Kidney (tissue), 14 donors: Measurements from ENCODE around the gene LCN2. TPM values are rescaled to one million over a fixed set of nuclear protein-coding genes. Genes with fewer than 3 reads are reported as not detected.

Experiments used
- DNase-seq, 5 donors: peaks; one replicate each; pipeline ENCODE4 v3.0.0-alpha.2; 2013 to 2020
- FAIRE-seq: peaks from 2 replicates; lab custom pipeline; 2012; peaks lifted over from hg19 to GRCh38; lab: Jason Lieb, UNC
- H3K27ac ChIP-seq, 2 donors: one replicate each; pipeline ENCODE4 v1.7.0; 2013; ENCODE audit warnings: low read depth in 2 of 2, low read length in 2 of 2, inconsistent platforms in 1 of 2
- H3K27me3 ChIP-seq: one replicate; pipeline ENCODE4 v1.7.1; 2013; ENCODE audit warnings: low read length, inconsistent platforms; ENCODE audit not compliant: control insufficient read depth, insufficient read depth
- H3K36me3 ChIP-seq, 3 donors: one replicate each; pipeline versions ENCODE4 v1.7.0 to v1.7.1; 2013; ENCODE audit warnings: low read length in 3 of 3, control low read depth in 1 of 3, inconsistent platforms in 1 of 3; ENCODE audit not compliant: insufficient read depth in 3 of 3, control insufficient read depth in 2 of 3
- H3K4me1 ChIP-seq, 3 donors: one replicate each; pipeline versions ENCODE4 v1.7.0 to v1.7.1; 2013; ENCODE audit warnings: low read length in 3 of 3, inconsistent platforms in 1 of 3, low read depth in 1 of 3; ENCODE audit not compliant: control insufficient read depth in 2 of 3, insufficient read depth in 2 of 3
- H3K4me3 ChIP-seq, 3 donors: one replicate each; pipeline versions ENCODE4 v1.7.0 to v1.8.1; 2013; ENCODE audit warnings: low read length in 3 of 3, control low read depth in 1 of 3, inconsistent platforms in 1 of 3
- H3K9ac ChIP-seq, 3 donors: one replicate each; pipeline versions ENCODE4 v1.7.0 to v1.7.1; 2013; ENCODE audit warnings: low read length in 3 of 3, control low read depth in 1 of 3, inconsistent platforms in 1 of 3
- H3K9me3 ChIP-seq, 3 donors: one replicate each; pipeline versions ENCODE4 v1.7.0 to v1.7.1; 2013; ENCODE audit warnings: low read length in 3 of 3, control low read depth in 1 of 3, inconsistent platforms in 1 of 3; ENCODE audit not compliant: control insufficient read depth in 2 of 3, insufficient read depth in 1 of 3
- intact Hi-C: fragments of 100-400 bp; cut with DNase I; formaldehyde crosslinking; loops from one replicate; pipeline ENCODE4 v1.11.1; 2022
- polyA plus RNA-seq: library from polyadenylated mRNA; stranded (reverse); fragments of 350-450 nt; fragmentation: Illumina TruSeq; extraction: RNeasy Lipid Tissue Mini Kit (QIAGEN cat#74804); gene quantifications from one replicate; pipeline ENCODE4 v1.2.3, GENCODE V29; 2014; ENCODE audit warnings: low read depth, low replicate concordance; ENCODE audit not compliant: insufficient read depth
- total RNA-seq: library from RNA; stranded (reverse); fragmentation: NEBNext Ultra II Directional; extraction: Animal tissue kit (Norgen Biotek cat#: 25700); gene quantifications from one replicate; pipeline ENCODE4 v1.2.1, GENCODE V29; 2021
- TF ChIP-seq, protein P1 (sequence below): IDR thresholded peaks from 3 replicates; pipeline ENCODE4 v1.5.1; 2012; ENCODE audit warnings: mild to moderate bottlenecking, moderate library complexity, borderline replicate concordance; ENCODE audit not compliant: insufficient read depth; ENCODE audit errors: extremely low read depth
- donor health status: control.
- donor health status: control.
- donor health status: control.
- donor health status: control.
- donor health status: control.
- donor health status: DM: yes; HTN: yes; CAD: no.
- donor health status: Normal renal cell carcinoma (clear cell type).

The LCN2 gene
- total and polyA plus RNA-seq, 2 donors from 2014 or later: 8.2 to 198 TPM

DNA sequence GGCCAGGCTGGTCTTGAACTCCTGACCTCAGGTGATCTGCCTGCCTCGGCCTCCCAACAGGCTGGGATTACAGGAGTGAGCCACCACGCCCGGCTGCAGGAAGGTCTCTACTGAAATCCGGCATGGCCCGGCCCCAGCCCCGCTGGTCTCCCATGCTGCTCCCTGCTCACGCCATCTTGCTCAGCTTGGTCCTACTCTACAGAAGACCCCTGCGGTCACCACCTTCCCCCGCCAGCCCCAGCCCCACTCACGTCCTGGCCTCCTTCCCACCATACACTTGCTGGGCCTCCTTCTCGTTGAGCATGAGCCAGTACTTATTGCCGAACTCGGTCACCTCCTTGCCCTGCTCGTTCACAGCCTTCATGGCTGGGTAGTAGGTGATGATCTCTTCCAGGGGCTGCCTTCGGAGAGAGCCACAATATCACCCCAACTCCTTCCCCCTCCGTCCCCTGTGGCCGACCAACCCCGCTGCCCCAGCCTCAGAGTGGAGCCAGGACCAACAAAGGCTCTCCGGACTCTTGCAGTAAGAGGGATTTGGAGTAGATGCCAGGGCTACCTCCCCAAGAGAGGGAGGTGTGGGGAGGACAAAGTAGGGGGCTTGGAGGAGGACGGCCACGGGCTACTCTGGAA, 25.7 kb upstream of the LCN2 start:
- Histone ChIP-seq H3K36me3 (peaks cover 0 to 19% (median 7%) of the 10 kb centered on the region in 3 donors), H3K27me3 (no peaks in the 10 kb centered on the region), H3K9me3 (no peaks in the 10 kb centered on the region), H3K9ac (no peak overlapping the region), H3K27ac (no peak overlapping the region), H3K4me1 (peaks cover 0 to 7% (median 6%) of the 10 kb centered on the region in 3 donors), H3K4me3 (no peak overlapping the region)
- intact Hi-C loops: no loop called here
- TF ChIP-seq, protein P1, sequence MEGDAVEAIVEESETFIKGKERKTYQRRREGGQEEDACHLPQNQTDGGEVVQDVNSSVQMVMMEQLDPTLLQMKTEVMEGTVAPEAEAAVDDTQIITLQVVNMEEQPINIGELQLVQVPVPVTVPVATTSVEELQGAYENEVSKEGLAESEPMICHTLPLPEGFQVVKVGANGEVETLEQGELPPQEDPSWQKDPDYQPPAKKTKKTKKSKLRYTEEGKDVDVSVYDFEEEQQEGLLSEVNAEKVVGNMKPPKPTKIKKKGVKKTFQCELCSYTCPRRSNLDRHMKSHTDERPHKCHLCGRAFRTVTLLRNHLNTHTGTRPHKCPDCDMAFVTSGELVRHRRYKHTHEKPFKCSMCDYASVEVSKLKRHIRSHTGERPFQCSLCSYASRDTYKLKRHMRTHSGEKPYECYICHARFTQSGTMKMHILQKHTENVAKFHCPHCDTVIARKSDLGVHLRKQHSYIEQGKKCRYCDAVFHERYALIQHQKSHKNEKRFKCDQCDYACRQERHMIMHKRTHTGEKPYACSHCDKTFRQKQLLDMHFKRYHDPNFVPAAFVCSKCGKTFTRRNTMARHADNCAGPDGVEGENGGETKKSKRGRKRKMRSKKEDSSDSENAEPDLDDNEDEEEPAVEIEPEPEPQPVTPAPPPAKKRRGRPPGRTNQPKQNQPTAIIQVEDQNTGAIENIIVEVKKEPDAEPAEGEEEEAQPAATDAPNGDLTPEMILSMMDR: no peak
- DNase-seq (peak in 1 of 5 donors; percentile 71), FAIRE-seq (no peak)

DNA sequence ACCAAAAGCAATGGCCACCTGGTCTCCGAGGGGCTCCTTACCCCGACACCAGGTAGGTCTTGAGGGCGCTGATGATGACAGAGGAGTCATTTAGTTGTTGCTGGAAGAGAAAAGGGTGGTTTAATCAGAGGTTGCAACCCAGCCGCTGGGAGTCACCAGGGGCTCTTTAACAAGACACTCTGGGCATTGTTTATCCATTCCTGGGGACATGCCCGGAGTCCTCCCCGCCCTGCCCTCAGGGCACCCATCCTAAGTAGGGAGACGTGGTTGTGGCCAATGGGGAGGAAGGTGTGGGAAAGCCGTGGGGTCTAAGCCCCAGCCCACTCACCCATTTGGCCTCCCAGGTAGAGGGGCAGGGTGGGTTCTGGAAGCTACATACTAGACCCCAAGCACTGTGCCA, 24.8 kb upstream of the LCN2 start:
- FAIRE-seq (no peak), DNase-seq (peak in 1 of 5 donors; percentile 55)
- TF ChIP-seq, protein P1: no peak
- H3K36me3 ChIP-seq: peaks cover 0 to 19% (median 7%) of the 10 kb centered on the region in 3 donors
- no peaks in the 10 kb centered on the region for H3K27me3 ChIP-seq
- H3K9ac ChIP-seq: no peak overlapping the region
- intact Hi-C loops: no loop called here
- H3K4me1 ChIP-seq: peaks cover 0 to 7% (median 6%) of the 10 kb centered on the region in 3 donors
- no peak overlapping the region for H3K27ac ChIP-seq
- H3K9me3 ChIP-seq: no peaks in the 10 kb centered on the region
- no peak overlapping the region for H3K4me3 ChIP-seq

DNA sequence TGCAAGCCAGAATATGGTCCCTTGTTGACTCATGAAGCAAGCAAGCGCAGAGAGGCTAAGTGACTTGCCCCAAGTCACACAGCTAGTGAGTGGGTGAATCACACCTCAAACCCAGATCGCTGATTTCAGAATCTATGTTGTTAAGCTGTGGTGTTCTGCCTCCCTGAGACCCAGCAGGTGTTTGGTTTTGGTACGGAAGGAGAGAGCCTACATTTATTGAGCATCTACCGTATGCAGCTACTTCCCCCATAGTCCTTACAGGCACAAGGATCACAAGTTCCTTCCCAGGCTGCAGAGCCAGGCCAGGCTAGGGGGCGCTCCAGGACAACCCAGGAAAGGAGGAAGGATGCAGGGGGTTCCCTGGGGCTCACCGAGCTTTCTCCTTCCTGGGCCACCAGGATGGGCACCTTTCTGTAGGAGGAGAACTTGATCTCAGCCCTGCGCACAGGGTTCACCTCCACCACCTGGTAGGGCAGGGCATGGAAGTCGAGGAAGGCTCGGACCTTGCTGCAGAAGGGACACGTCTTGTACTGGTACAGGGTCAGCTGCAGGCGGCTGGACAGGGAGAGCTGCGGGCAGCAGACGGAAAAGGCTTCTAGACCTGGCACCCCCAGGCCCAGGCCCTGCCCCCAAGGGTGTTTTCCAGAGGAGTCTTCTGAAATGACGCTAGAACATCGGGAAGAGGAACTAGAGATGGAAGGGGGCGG, 24.2 kb upstream of the LCN2 start:
- peaks cover 0 to 7% (median 6%) of the 10 kb centered on the region in 3 donors for H3K4me1 ChIP-seq
- H3K9ac ChIP-seq: no peak overlapping the region
- DNase-seq (peak in 4 of 5 donors; percentile 67 to 77 (median 70)), FAIRE-seq (no peak)
- no peak overlapping the region for H3K27ac ChIP-seq
- peaks cover 0 to 19% (median 7%) of the 10 kb centered on the region in 3 donors for H3K36me3 ChIP-seq
- H3K27me3 ChIP-seq: no peaks in the 10 kb centered on the region
- TF ChIP-seq, protein P1: peak; percentile 45
- no peaks in the 10 kb centered on the region for H3K9me3 ChIP-seq
- intact Hi-C loops: no loop called here
- H3K4me3 ChIP-seq: no peak overlapping the region
